ENCODE results near the gene TACSTD2.

DNA sequence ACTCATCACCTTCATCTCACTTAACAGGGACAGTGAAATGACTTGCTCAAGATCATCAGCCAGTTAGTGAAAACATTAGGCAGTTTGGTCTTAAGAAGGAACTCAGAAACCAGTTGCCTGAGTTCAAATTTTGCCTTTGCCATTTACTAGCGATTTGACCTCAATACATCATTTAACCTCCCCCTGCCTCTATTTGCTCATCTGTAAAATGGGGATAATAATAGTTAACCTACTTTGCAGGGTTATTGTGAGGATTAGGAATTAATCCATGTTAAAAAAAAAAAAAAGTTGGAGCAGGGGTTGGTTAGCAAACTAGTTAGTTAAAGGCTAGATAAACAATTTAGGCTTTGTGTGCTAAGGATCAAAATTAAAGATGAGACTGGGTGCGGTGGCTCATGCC is 10.6 kb upstream of the TACSTD2 start:
- TF ChIP-seq, protein P1, sequence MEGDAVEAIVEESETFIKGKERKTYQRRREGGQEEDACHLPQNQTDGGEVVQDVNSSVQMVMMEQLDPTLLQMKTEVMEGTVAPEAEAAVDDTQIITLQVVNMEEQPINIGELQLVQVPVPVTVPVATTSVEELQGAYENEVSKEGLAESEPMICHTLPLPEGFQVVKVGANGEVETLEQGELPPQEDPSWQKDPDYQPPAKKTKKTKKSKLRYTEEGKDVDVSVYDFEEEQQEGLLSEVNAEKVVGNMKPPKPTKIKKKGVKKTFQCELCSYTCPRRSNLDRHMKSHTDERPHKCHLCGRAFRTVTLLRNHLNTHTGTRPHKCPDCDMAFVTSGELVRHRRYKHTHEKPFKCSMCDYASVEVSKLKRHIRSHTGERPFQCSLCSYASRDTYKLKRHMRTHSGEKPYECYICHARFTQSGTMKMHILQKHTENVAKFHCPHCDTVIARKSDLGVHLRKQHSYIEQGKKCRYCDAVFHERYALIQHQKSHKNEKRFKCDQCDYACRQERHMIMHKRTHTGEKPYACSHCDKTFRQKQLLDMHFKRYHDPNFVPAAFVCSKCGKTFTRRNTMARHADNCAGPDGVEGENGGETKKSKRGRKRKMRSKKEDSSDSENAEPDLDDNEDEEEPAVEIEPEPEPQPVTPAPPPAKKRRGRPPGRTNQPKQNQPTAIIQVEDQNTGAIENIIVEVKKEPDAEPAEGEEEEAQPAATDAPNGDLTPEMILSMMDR (IDR thresholded peaks at IDR 0.05; ENCODE audit: low read depth, low read length, poor library complexity, severe bottlenecking): no peak
- no peak for TF ChIP-seq EZH2phosphoT487 (IDR thresholded peaks at IDR 0.05; ENCODE audit: borderline replicate concordance, low read length)
